ENCODE measurements around the gene LIPN.

The LIPN gene

DNA sequence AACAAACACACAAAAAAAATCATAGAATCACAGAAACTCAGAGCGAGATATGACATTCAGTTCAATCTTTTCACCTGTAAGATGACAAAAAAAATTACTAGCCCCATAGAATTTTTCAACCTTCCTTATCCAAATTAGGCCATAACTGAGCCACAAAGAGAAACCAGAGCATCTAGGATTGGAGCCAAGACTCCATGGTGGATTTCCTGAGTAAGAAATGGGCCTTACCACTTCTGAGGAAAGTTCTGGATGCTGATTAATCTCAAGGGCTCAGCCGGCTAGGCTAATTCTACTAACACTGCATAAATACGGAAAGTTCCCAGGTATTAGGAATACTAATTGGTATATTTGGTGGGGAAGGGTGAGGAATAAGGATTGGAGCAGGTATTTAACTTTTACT is 59.5 kb downstream of the LIPN start:
- no peaks in the 10 kb centered on the region for H3K27me3 ChIP-seq (ENCODE audit: control insufficient read depth in 5 of 5, insufficient read depth in 4 of 5, low read length in 5 of 5)
- H3K9ac ChIP-seq (ENCODE audit: low read length in 5 of 5): no peak overlapping the region
- H3K4me3 ChIP-seq (ENCODE audit: low read depth in 1 of 5, low read length in 5 of 5): no peak overlapping the region
- no peak overlapping the region for H3K27ac ChIP-seq (ENCODE audit: low read depth, low read length)
- H3K4me1 ChIP-seq (ENCODE audit: control insufficient read depth in 5 of 5, insufficient read depth in 5 of 5, low read length in 5 of 5): peaks cover 0 to 11% (median 0%) of the 10 kb centered on the region in 5 donors
- H3K9me3 ChIP-seq (ENCODE audit: control insufficient read depth in 5 of 5, low read length in 5 of 5): no peaks in the 10 kb centered on the region
- no peaks in the 10 kb centered on the region for H3K36me3 ChIP-seq (ENCODE audit: control insufficient read depth in 5 of 5, insufficient read depth in 5 of 5, low read length in 5 of 5)

DNA sequence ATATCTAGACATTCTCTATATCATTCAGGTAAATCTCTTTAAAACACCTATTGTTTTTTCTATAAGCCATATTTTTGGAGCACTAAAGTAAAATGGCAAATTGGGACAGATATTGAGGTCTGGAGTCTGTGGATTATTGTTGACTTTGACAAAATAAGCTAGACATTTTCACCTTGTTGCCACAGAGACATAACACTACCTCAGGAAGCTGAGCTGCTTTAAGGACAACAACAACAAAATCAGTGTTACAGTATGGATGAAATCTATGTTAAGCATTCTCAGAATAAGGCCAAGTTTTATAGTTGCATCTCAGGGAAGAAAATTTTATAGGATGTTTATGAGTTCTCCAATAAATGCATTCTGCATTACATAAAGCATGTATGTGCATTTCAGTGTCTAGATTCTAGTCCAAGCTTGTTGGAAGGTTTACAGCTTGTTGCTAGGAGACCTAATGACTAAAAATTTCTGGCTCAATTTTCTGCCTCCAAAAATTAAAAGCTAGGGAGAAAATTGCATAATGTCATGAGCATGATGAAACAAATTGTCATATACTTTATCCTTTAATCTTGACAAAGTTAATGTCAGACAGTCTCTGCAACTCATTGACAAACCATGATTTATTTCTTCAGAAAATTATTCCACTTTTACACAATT is 61.1 kb downstream of the LIPN start:
- H3K36me3 ChIP-seq (ENCODE audit: control insufficient read depth in 5 of 5, insufficient read depth in 5 of 5, low read length in 5 of 5): no peaks in the 10 kb centered on the region
- H3K4me3 ChIP-seq (ENCODE audit: low read depth in 1 of 5, low read length in 5 of 5): no peak overlapping the region
- H3K9me3 ChIP-seq (ENCODE audit: control insufficient read depth in 5 of 5, low read length in 5 of 5): no peaks in the 10 kb centered on the region
- H3K9ac ChIP-seq (ENCODE audit: low read length in 5 of 5): no peak overlapping the region
- H3K4me1 ChIP-seq (ENCODE audit: control insufficient read depth in 5 of 5, insufficient read depth in 5 of 5, low read length in 5 of 5): peaks cover 0 to 11% (median 0%) of the 10 kb centered on the region in 5 donors
- H3K27me3 ChIP-seq (ENCODE audit: control insufficient read depth in 5 of 5, insufficient read depth in 4 of 5, low read length in 5 of 5): no peaks in the 10 kb centered on the region
- H3K27ac ChIP-seq (ENCODE audit: low read depth, low read length): no peak overlapping the region

DNA sequence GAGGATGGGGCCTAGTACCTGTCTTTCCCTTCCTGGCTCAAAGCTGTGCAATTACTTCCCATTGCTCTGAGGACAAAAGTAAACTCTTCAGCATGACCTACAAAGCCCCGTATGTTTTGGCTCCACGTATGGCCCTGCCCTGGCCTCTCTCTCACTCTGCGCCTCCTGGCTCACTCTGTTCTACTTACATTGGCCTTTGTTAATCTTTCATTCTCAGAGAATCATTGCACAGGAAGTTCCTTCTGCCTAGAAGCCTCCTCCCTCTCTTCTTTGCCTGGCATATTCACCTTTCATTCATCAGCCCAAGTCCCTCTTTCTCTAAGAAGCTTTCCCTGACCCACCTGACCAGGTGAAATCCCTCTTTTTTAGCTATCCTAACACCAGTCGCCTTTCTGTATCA is 66.6 kb downstream of the LIPN start:
- Histone ChIP-seq H3K9ac (ENCODE audit: low read length in 5 of 5) (no peak overlapping the region), H3K36me3 (ENCODE audit: control insufficient read depth in 5 of 5, insufficient read depth in 5 of 5, low read length in 5 of 5) (no peaks in the 10 kb centered on the region), H3K4me1 (ENCODE audit: control insufficient read depth in 5 of 5, insufficient read depth in 5 of 5, low read length in 5 of 5) (peaks cover 0 to 3% (median 0%) of the 10 kb centered on the region in 5 donors), H3K4me3 (ENCODE audit: low read depth in 1 of 5, low read length in 5 of 5) (no peak overlapping the region), H3K27me3 (ENCODE audit: control insufficient read depth in 5 of 5, insufficient read depth in 4 of 5, low read length in 5 of 5) (no peaks in the 10 kb centered on the region), H3K9me3 (ENCODE audit: control insufficient read depth in 5 of 5, low read length in 5 of 5) (no peaks in the 10 kb centered on the region), H3K27ac (ENCODE audit: low read depth, low read length) (no peak overlapping the region)

DNA sequence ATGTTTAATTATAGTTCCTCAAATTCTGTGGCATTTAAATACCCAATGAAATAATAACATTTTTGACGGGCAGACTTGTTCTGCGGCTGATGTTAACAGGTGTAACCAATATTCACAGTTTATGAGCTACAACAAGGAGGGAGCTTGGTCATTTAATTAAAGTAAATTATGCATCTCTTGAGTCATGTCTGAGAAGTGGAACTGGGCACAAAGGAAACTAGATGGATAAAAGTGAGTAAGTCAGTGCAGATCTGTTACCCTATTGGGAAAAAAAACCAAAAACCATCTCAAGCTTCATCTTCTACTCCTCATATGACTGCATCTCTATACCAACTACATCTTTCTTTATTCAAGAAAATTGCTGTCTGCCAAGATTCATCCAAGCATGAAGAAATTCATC is 67.9 kb downstream of the LIPN start:
- no peaks in the 10 kb centered on the region for H3K4me1 ChIP-seq (ENCODE audit: control insufficient read depth in 5 of 5, insufficient read depth in 5 of 5, low read length in 5 of 5)
- H3K4me3 ChIP-seq (ENCODE audit: low read depth in 1 of 5, low read length in 5 of 5): no peak overlapping the region
- H3K27ac ChIP-seq (ENCODE audit: low read depth, low read length): no peak overlapping the region
- no peak overlapping the region for H3K9ac ChIP-seq (ENCODE audit: low read length in 5 of 5)
- no peaks in the 10 kb centered on the region for H3K9me3 ChIP-seq (ENCODE audit: control insufficient read depth in 5 of 5, low read length in 5 of 5)
- H3K27me3 ChIP-seq (ENCODE audit: control insufficient read depth in 5 of 5, insufficient read depth in 4 of 5, low read length in 5 of 5): no peaks in the 10 kb centered on the region
- no peaks in the 10 kb centered on the region for H3K36me3 ChIP-seq (ENCODE audit: control insufficient read depth in 5 of 5, insufficient read depth in 5 of 5, low read length in 5 of 5)

DNA sequence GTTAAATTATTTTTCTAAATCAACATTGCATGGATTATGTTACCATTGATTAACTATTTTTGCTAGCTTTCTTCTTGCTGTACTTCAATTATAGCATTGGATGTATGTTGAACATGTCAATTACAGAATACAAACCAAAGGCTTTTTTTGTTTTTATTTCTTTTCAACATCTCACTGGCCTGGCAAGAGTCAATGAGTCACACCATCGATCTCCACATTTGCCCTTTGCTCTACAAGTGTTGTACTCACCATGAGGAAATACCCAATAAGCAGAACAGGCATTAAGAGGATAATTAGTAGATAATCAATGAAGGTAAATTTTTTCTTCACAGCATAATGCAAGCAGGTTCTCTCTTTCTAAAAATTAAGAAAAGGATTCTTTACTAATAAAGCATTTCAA is 68.5 kb downstream of the LIPN start:
- H3K36me3 ChIP-seq (ENCODE audit: control insufficient read depth in 5 of 5, insufficient read depth in 5 of 5, low read length in 5 of 5): no peaks in the 10 kb centered on the region
- no peaks in the 10 kb centered on the region for H3K4me1 ChIP-seq (ENCODE audit: control insufficient read depth in 5 of 5, insufficient read depth in 5 of 5, low read length in 5 of 5)
- no peaks in the 10 kb centered on the region for H3K27me3 ChIP-seq (ENCODE audit: control insufficient read depth in 5 of 5, insufficient read depth in 4 of 5, low read length in 5 of 5)
- no peak overlapping the region for H3K27ac ChIP-seq (ENCODE audit: low read depth, low read length)
- no peak overlapping the region for H3K4me3 ChIP-seq (ENCODE audit: low read depth in 1 of 5, low read length in 5 of 5)
- no peak overlapping the region for H3K9ac ChIP-seq (ENCODE audit: low read length in 5 of 5)
- no peaks in the 10 kb centered on the region for H3K9me3 ChIP-seq (ENCODE audit: control insufficient read depth in 5 of 5, low read length in 5 of 5)
